ENCODE data around the gene MLXIP.

- TF ChIP-seq EZH2 (IDR thresholded peaks at IDR 0.05; ENCODE audit: low read length, unreplicated experiment), result no peak
- TF ChIP-seq, protein P1, sequence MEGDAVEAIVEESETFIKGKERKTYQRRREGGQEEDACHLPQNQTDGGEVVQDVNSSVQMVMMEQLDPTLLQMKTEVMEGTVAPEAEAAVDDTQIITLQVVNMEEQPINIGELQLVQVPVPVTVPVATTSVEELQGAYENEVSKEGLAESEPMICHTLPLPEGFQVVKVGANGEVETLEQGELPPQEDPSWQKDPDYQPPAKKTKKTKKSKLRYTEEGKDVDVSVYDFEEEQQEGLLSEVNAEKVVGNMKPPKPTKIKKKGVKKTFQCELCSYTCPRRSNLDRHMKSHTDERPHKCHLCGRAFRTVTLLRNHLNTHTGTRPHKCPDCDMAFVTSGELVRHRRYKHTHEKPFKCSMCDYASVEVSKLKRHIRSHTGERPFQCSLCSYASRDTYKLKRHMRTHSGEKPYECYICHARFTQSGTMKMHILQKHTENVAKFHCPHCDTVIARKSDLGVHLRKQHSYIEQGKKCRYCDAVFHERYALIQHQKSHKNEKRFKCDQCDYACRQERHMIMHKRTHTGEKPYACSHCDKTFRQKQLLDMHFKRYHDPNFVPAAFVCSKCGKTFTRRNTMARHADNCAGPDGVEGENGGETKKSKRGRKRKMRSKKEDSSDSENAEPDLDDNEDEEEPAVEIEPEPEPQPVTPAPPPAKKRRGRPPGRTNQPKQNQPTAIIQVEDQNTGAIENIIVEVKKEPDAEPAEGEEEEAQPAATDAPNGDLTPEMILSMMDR (conservative IDR thresholded peaks at IDR 0.05; ENCODE audit: low read depth, low read length), result no peak
These were observed 49.9 kb downstream of the MLXIP start for GRCh38 chr12:122128481-122128880.

Data from PC-3 (cell line).